Pancreas (tissue), 10 donors: Measurements from ENCODE around the gene DRAXIN. TPM values are rescaled to one million over a fixed set of nuclear protein-coding genes. Genes with fewer than 3 reads are reported as not detected.

ENCODE experiments used
- ATAC-seq, 4 donors: fragments of 200-7000 bp; cut with Tn5 transposase; one replicate each; pipeline versions ENCODE4 v1.8.0 to v1.9.1; 2020; ENCODE audit warnings: mild to moderate bottlenecking in 4 of 4, moderate library complexity in 4 of 4
- DNase-seq, 6 donors: peaks; one replicate each; pipeline ENCODE4 v3.0.0-alpha.2; 2020
- FAIRE-seq: peaks from 2 replicates; lab custom pipeline; 2012; peaks lifted over from hg19 to GRCh38; lab: Jason Lieb, UNC
- H3K27ac ChIP-seq, 4 donors: fragments of 200-600 bp; sonication (generic); 1 replicate in 3 of 4; 2 replicates in 1 of 4; pipeline versions ENCODE4 v1.5.0 to v1.8.0; 2020
- H3K27me3 ChIP-seq, 4 donors: fragments of 200-600 bp; one replicate each; pipeline ENCODE4 v1.8.0; 2021
- H3K36me3 ChIP-seq, 3 donors: fragments of 200-600 bp; sonication (generic) in 1 of 3; one replicate each; pipeline versions ENCODE4 v1.5.0 to v1.8.0; 2020 to 2021
- H3K4me1 ChIP-seq, 3 donors: fragments of 200-600 bp; one replicate each; pipeline ENCODE4 v1.8.0; 2021
- H3K4me3 ChIP-seq, 4 donors: fragments of 200-600 bp; sonication (generic) in 2 of 4; one replicate each; pipeline versions ENCODE4 v1.5.0 to v1.8.0; 2020 to 2021
- H3K9me3 ChIP-seq, 4 donors: fragments of 200-600 bp; one replicate each; pipeline ENCODE4 v1.8.0; 2021
- WGBS, 2 donors: extraction: QIAGEN DNeasy Blood & Tissue Kit; methylation state at CpG; one replicate each; pipeline ENCODE4 v1.1.7; 2013; 5-methylcytosine and 5-hydroxymethylcytosine counted together
- intact Hi-C, 3 donors: fragments of 100-400 bp; cut with DNase I; formaldehyde crosslinking; loops; one replicate each; pipeline versions ENCODE4 v1.11.1 to v1.14.2; 2022
- polyA plus RNA-seq, 2 donors: library from polyadenylated mRNA; stranded (reverse); fragments of 200-250 nt; gene quantifications; one replicate each; pipeline ENCODE4 v1.2.3, GENCODE V29; 2013
- total RNA-seq, 6 donors: library from RNA; stranded (reverse); fragmentation: NEBNext Ultra II Directional in 4 of 6; extraction: Animal tissue kit (Norgen Biotek cat#: 25700) in 4 of 6; gene quantifications; one replicate each; pipeline versions ENCODE4 v1.2.1 to v1.2.4, GENCODE V29; 2021 to 2023
- TF ChIP-seq, protein P1 (sequence below), 4 donors: fragments of 200-600 bp; sonication (generic) in 3 of 4; IDR thresholded peaks; one replicate each; pipeline versions ENCODE4 v1.5.0 to v1.8.0; 2021; ENCODE audit warnings: antibody characterized with exemption in 4 of 4
- donor health status: healthy with polysubstance abuse.
- donor health status: DM: no; HTN: no; CAD: no; lungs with moderate emphysema.
- donor health status: DM: no; HTN: no; CAD: no.
- donor health status: control.
- donor health status: control.
- donor health status: Bipolar disorder and iron deficiency.
- donor health status: DM: yes; HTN: yes; CAD: no.
- donor health status: DM: no; HTN: no; CAD: no.
- donor health status: DM: no; HTN: no; CAD: no.
- donor health status: DM: yes; HTN: yes; CAD: no.

DRAXIN gene
- total and polyA plus RNA-seq, 8 donors, result under 0.01 to 0.09 (median 0.03) TPM; not detected in 1

DNA sequence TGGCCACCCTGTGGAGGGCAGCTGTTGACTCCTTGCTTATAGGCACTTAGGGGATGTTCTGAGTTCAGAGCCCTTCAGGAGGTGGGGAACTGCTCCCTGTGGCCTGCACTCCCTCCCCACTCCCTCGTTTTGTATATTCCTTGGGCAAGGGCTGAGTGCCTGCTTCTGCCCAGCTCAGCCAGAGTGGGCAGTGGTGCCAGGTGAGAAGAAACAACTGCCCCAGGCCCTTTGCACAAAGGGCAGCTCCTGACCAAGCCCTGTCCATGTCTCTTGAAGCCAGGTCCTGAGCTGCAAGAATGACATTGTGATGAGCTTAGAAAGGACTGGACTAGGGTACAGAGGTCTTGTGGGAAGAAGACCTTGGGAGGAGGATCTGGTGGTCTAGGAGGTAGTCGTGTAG, 46.6 kb downstream of the DRAXIN start:
- Histone ChIP-seq H3K27ac (no peak overlapping the region), H3K4me1 (peaks cover 5 to 16% (median 6%) of the 10 kb centered on the region in 3 donors), H3K27me3 (no peaks in the 10 kb centered on the region), H3K9me3 (no peaks in the 10 kb centered on the region), H3K4me3 (no peak overlapping the region), H3K36me3 (no peaks in the 10 kb centered on the region)
- no peak for DNase-seq
- ATAC-seq, result no peak
- intact Hi-C loops, result no loop called here
- no peak for FAIRE-seq
- 83 to 90% methylated on average over 2 of the region's 2 CpGs for WGBS, 2 donors
- TF ChIP-seq, protein P1, sequence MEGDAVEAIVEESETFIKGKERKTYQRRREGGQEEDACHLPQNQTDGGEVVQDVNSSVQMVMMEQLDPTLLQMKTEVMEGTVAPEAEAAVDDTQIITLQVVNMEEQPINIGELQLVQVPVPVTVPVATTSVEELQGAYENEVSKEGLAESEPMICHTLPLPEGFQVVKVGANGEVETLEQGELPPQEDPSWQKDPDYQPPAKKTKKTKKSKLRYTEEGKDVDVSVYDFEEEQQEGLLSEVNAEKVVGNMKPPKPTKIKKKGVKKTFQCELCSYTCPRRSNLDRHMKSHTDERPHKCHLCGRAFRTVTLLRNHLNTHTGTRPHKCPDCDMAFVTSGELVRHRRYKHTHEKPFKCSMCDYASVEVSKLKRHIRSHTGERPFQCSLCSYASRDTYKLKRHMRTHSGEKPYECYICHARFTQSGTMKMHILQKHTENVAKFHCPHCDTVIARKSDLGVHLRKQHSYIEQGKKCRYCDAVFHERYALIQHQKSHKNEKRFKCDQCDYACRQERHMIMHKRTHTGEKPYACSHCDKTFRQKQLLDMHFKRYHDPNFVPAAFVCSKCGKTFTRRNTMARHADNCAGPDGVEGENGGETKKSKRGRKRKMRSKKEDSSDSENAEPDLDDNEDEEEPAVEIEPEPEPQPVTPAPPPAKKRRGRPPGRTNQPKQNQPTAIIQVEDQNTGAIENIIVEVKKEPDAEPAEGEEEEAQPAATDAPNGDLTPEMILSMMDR (IDR thresholded peaks at IDR 0.05), result no peak

DNA sequence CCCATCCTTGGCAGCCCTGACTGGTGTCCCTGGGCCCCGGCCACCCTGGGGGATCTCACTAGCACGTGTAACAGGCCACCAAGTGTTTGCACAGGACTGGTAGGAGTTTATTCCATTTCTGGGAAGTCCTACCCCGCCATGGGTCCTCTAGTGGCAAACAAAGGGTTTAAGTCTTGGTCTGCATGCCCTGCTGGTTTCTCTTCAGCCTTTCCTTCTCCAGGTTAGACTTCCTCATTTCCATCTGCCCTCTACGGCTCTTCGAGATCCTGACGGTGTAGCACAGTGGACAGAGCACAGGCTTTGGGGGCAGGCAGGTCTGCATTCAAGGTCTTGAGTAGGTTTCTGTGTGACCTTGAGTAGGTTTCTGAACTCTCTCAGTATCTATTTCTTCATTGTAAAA, 47.3 kb downstream of the DRAXIN start:
- FAIRE-seq (no peak), ATAC-seq (no peak), DNase-seq (no peak)
- TF ChIP-seq, protein P1 (IDR thresholded peaks at IDR 0.05), result no peak
- no peaks in the 10 kb centered on the region for H3K27me3 ChIP-seq
- H3K4me3 ChIP-seq, result no peak overlapping the region
- no peaks in the 10 kb centered on the region for H3K9me3 ChIP-seq
- WGBS, 2 donors, result 80 to 85% methylated on average over 6 of the region's 6 CpGs
- no peaks in the 10 kb centered on the region for H3K36me3 ChIP-seq
- intact Hi-C loops, result no loop called here
- peaks cover 5 to 16% (median 6%) of the 10 kb centered on the region in 3 donors for H3K4me1 ChIP-seq
- no peak overlapping the region for H3K27ac ChIP-seq

GRCh38 chr1:11740258-11741192, 49.0 kb downstream of the DRAXIN start:
- TF ChIP-seq, protein P1 (IDR thresholded peaks at IDR 0.05), result no peak
- DNase-seq (no peak), FAIRE-seq (no peak), ATAC-seq (no peak)
- Histone ChIP-seq H3K27ac (no peak overlapping the region), H3K27me3 (no peaks in the 10 kb centered on the region), H3K36me3 (no peaks in the 10 kb centered on the region), H3K4me3 (no peak overlapping the region), H3K9me3 (no peaks in the 10 kb centered on the region), H3K4me1 (peaks cover 6 to 21% (median 7%) of the 10 kb centered on the region in 3 donors)
- WGBS, 2 donors, result 73 to 81% methylated on average over 15 of the region's 15 CpGs
- intact Hi-C loops, result no loop called here

DNA sequence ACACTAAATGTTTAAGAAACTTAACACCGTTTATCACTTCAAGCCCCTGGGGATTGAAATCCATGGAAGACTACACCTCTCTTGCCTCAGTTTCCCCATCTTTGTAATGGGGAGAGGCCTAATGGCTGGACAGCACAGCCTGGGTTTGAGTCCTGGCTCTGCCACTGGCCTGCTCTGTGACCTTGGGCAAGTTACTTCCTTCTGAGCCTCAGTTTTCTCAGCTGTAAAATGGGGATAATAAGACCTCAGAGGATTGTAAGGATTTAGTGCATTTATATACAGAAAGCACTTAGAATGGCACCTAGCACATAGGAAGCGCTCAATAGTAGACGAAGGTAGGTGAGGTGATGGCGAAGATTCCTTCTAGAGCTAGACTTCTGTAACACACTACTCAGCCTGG, 50.0 kb downstream of the DRAXIN start:
- no peak overlapping the region for H3K4me3 ChIP-seq
- ATAC-seq (no peak), FAIRE-seq (no peak), DNase-seq (no peak)
- peaks cover 6 to 30% (median 12%) of the 10 kb centered on the region in 3 donors for H3K4me1 ChIP-seq
- intact Hi-C loops, result no loop called here
- no peak overlapping the region for H3K27ac ChIP-seq
- no peaks in the 10 kb centered on the region for H3K36me3 ChIP-seq
- H3K9me3 ChIP-seq, result no peaks in the 10 kb centered on the region
- no peaks in the 10 kb centered on the region for H3K27me3 ChIP-seq
- TF ChIP-seq, protein P1 (IDR thresholded peaks at IDR 0.05), result no peak
- 89 to 94% methylated on average over 4 of the region's 4 CpGs for WGBS, 2 donors
